ENCODE data around the gene DIPK1A. TPM values are rescaled to one million over a fixed set of nuclear protein-coding genes. Genes with fewer than 3 reads are reported as not detected.

DIPK1A gene
- total RNA-seq, 1 experiment from 2014 or later = 12.5 TPM

DNA sequence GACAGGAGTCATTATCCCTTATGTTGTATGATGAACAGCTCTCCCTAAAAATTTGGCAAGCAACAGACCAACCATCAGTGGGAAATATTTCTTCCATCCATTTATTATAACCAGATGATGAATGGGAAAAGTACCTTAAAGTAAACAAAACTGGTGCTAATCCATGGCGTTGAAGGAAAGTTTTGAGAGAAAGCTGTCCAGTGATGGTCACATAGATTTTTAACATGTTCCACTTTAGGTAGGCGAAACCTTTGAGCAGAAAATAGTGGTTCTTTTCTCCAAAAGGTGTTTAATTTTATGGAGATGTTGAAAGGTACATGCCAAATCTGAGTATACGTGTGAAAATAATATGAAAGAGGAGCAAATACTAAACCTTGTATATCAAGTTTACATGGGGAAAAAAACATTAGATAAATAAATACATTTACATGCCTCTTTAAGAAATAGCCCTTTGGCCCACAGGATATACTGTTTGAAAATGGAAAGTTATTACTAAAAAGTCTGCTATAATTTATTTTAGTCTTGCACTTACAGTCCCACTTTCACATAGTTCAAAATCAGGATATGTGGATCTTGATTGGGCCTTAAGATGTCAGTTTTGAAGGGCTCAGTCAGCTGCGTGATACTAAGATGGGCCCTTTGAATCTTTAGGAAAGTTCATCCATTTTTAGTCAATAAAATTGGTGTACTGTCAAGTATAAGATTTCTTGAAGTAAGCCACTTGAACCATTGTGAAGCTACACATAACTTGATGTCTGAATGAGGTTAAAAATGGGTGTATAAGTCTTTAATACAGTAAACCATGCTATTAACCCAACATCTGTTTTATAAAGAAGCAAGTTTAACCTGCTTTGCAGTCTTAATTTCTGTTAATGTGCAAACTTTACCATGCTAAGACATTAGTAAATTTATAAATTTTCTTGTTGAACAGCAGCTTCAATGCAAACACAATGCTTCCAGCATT, 118.9 kb downstream of the DIPK1A start:
- DNase-seq (ENCODE audit: low read depth) = no peak

DNA sequence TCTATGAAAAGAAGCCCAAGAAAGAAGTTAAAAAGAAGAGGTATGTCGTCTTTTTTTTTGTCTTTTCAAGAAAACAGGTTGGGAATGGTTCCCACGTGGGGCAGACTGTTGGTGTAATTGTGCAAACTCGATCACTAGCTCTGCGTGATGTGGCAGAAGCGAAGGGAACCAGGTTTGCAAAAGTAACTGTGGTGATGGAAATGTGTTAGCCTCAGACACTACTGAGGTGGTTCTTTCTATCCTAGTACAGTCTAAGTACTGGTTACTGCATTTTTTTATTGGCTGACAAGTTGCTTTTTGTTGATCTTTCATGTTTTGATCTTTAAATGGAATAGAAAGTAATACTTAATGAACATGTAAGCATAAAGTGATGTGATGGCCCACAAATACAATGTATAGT, 120.7 kb downstream of the DIPK1A start:
- DNase-seq (ENCODE audit: low read depth) = no peak

DNA sequence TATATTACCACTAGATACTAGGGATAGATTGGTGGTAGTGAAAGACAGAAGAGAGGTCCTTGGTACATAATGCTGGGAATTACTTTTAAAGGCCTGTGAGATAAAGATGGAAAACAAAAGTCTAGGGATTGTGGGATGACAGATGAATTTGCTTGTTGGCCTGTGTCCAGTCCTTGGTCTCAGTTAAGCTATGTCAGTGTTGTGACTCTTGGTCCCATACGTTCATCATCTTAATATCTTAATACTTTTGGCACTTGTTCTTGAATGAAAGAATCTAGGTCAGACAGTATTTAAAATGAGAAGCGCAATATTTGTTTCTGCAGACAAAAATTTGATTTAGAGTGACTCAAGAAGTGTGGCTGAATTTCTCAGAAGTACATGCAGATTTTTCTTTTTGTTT, 121.8 kb downstream of the DIPK1A start:
- DNase-seq (ENCODE audit: low read depth) = no peak

DNA sequence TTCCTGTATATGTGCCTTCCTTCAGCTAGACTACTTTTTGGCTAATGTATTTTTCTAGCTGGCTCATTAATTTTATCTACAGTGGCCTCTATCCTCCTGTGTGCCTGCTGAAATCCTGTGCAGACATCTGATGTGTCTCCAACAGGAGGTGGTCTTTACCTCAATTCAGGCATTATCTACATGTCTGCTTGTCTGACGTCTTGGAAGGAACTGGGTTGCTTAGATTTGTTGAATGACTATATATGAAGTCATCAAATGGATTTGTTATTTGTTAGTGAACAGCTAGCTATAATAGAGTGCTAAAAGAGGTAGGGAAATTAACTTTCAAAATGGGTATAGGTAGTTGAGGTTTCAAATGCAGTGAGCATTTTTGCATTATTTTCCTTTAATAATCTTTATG, 122.7 kb downstream of the DIPK1A start:
- no peak for DNase-seq (ENCODE audit: low read depth)

DNA sequence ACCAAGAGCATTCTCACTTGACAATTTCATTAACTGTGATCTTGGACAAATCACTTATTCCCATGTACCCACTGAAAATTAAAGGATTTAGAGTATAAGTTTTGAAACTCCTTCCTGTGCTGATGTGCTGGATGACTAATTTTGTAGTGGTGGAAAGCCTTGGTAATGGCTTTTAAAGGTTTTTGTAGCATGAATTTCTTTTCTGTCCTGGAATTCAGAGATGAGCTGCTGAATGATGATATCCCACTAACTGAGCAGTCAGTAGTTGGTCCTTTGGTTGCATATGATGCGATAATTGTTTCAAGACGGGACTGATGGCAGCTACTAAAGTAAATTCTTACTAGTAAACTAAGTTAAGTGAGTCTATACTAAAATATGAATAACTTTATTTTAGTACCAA, 124.2 kb downstream of the DIPK1A start:
- DNase-seq (ENCODE audit: low read depth) = no peak

DNA sequence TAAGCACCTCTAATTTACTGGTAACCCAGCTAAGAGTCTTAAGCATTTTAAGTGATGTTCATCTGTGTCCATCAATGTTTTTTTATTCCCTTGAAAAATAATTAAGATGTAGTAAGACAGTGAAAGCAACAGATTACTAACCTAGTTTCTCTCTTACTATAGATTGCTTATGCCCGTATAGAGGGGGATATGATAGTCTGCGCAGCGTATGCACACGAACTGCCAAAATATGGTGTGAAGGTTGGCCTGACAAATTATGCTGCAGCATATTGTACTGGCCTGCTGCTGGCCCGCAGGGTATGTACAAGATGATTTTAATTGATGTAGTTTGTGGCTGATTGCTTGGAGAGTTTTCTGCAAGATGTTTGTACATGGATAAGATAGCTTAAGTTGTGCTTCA, 126.6 kb downstream of the DIPK1A start:
- no peak for DNase-seq (ENCODE audit: low read depth)

DNA sequence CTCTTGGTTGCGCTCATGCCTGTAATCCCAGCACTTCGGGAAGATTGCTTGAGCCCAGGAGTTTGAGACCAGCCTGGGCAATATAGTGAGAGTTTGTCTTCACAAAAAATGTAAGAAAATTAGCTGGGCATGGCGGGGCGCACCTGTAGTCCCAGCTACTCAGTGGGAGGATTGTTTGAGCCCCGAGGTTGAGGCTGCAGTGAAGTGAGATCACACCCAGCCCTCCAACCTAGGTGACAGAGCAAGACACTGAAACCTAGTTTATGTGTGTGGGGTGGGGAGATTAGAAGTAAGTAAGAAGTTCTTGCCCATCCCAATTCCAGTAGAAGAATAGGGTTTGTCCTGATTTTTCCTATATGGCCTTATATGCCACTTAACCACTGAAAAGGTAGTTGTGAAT, 127.4 kb downstream of the DIPK1A start:
- DNase-seq (ENCODE audit: low read depth) = no peak

DNA sequence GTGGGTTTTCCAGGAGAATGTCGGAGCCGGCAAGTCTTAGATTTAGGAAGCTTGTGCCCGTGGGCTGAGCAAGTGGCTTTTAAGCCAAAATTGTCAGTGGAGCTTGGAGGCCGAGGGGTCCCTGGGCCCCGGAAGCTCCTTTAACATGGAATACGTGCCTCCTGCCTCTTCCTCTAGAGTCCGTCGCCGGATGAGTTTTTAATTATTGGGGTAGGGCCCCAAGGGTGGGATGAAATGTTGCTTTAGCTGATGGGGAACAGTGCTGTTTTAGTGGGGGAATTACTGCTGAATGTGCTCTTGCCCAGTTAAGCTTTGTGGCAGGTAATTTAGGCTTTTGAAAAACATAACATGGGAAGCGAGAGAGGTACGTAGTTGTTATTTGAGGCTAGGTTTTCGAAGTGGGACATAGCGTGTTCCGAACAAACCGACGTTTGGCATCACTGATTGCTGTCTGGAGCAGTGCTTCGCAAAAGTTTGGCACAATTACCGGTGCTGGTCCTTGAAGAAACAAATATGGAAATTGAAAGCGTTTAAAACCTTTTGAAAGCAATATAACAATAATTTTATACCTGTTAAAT, 128.6 kb downstream of the DIPK1A start:
- peak; percentile 19 for DNase-seq (ENCODE audit: low read depth)

DNA sequence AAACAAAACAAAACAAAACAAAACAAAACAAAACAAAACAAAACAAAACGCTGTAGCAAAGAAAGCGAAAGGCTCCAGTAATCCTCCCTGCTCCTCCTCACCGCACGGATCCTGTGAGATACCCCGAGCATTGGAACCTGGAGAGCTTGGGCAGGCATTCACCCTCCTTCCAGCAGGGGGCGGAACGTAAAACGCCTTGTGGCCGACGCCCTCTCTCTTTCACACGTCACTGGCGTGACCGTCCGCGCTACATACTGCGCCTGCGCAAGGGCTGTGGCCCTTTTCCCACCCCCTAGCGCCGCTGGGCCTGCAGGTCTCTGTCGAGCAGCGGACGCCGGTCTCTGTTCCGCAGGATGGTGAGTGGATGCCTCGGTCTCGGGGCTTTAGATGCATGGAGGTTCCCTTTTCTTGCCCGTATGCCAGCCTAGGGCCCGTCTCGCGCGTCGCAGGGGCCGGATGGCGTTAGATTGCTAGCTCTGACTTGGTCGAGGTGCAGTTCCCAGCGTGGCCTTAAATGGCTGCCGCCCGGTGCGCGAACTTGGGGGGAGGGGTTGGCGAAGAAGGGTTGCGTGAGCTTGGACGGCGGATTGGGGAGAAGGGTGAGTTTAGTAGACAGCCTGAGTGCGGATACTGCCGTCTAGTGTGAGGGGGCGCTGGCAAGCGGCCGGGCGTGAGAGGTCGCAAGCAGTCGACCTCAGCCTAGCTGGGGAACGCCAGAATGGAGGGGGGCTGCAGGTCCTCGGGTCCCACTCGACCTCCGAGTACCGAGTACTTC, 129.3 kb downstream of the DIPK1A start, which contains the start of gene RPL5:
TSS of gene RPL5 (plus strand) at position 279 of the 775 bp plus-strand sequence. CDS start at position 354, 75 bp downstream.
- peak; percentile 100 for DNase-seq (ENCODE audit: low read depth)

DNA sequence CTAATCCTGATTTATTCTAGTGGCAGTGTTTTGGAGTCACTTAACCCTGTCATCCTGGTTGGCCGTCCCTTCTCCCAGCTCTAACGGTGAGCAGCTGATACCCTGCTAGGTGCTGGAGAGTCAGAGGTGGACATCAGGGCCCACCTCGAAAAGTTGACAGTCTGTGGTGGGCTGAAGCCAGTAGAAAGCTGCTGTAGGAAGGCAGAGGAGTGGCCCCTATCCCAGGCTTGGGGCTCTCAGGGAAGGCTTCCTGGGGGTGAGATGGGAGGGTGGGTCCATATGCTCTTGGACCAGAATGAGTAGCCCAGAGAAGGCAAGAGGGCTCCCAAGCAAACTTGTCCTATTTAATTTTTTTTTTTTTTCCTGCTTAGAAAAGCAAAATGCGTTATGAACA, 129.9 kb downstream of the DIPK1A start:
- no peak for DNase-seq (ENCODE audit: low read depth)

DNA sequence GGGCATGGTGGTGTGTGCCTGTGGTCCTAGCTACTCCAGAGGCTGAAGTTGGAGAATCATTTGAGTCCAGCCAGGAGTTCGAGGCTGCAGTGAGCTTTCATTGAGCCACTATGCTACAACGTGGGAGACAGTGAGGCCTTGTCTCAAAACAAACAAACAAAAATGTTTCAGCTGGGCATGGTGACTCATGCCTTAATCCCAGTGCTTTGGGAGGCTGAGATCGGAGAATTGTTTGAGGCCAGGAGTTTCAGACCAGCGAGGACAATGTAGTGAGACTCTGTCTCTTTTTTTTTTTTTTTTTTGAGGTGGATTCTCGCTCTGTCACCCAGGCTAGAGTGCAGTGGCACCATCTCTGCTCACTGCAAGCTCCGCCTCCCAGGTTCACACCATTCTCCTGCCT, 134.5 kb downstream of the DIPK1A start:
- peak; percentile 60 for DNase-seq (ENCODE audit: low read depth)

DNA sequence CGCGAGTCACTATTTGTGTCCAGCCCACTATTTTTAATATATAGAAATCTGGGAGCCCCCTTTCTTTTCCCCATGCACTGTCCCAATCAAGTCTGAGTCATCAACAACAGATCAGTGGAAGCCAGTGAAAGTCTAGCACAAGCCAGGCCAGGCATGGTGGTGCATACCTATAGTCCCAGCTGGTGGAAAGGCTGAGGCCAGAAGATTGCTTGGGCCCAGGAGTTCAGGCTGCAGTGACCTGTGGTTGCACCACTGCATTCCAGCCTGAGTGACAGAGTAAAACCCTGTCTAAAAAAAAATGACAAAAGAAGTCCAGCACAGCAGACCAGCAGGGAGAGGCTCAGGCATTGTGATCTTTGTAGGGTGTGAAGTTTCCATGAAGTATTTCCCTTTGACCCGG, 138.4 kb downstream of the DIPK1A start:
- no peak for DNase-seq (ENCODE audit: low read depth)

DNA sequence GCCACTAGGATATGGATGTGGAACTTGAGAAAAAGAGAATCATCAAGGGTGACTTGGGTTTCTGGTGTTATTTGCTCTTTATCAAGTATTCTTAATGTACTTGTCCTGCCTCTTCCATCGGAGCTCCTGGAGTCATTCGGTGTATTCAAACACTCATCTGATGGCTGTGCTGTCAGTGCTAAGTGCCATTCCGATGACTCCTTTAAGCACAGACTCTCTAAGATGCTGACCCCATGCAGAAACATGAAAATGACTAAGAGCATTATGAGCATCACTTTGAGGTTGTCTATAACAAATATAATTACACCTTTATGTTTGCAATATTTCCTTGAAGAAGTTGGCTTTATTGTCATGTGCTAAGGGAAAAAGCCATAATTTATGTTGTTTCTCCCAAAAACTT, 140.7 kb downstream of the DIPK1A start:
- DNase-seq (ENCODE audit: low read depth) = no peak

DNA sequence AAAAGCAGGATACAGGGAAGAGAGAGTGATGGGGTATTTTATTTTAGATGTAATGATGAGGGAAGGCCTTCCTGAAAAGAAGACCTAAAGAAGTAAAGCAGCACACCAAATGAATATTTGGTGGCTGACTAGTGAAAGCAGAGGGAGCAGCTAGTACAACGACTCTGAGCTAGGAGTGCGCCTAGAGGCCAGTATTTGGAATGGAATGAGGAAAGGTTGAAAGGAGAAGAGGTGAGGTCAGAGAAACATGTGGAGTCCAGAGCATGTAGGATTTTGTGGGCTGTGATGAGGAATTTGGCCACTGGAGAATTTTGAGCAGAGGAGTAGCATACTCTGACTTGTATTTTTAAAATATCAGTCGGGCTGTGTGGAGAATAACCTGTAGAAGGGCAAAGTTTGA, 141.2 kb downstream of the DIPK1A start:
- no peak for DNase-seq (ENCODE audit: low read depth)

DNA sequence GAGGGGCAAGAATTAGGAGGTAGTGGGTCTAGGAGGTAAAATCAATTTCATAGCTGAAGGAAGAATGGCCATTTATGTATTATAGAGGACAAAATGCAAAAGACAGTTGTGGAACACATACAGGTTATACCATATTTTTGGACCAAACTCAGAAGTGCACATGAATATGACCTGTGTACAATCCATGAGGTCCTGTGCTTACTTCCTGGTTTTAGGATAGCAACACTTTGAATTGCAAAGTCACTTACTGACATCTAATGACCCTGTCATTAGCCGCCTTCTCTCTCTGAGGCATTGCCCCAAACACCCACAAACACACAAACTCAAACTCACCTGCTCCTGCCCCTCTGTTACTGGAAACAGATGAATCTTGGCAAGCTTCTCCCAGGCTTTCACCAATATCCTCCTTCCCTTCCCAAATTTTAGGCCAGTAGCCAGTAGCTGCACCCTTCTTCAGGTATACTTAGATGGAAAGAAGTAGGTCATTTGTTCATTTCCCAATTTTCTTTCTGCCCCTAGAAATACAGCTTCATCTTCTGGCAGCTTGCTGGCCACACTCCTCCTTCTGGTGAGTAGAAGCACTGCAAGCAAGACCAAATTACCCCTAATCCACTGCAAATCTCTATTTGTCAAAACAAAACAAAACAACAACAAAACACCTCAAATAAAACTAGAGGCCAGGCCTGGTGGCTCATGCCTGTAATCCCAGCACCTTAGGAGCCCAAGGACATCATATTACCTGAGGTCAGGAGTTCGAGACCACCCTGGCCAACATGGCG, 143.1 kb downstream of the DIPK1A start:
- DNase-seq (ENCODE audit: low read depth) = peak; percentile 27

DNA sequence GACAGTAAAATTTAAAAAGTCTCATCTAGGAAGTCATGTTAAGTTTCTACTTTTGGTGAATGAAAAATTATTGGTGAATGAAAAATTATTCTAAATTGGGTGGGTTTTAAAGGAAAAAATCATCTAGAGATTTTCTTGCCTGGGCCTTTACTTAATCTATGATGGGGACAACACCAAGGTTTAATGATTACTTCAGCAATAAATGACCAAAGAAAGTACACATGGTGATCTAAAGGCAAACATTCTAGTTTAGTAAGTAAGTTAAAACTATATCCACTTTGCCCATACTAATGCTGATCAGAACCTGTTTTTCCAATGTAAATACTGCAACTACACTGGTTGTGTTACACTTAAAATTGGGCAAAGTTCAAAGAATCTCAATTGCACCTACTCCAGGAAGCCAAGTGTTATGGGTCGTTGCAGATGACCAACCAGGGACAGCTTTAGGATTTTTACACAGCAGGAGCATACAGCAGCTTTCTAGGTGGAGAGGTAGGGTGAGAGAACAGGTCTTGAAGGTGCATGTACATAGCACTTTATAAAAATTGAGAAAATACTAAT, 144.0 kb downstream of the DIPK1A start:
- DNase-seq (ENCODE audit: low read depth) = no peak

DNA sequence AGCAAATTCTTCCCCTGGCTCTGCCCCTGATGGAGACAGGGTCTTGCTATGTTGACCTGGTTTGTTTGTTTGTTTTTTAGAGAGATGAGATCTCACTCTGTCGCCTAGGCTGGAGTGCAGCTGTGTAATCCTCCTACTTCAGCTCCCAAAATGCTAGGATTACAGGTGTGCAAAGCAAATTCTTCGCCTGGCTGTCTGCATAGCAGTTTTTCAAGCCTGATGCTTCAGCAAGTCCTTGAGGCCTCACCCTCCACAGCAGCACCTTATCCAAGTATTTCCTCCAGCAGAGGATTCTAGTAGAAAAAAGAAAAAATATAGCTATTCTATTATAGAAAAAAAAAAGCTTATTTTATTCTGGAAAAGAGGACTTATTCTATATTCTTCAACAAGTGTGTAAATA, 144.5 kb downstream of the DIPK1A start:
- DNase-seq (ENCODE audit: low read depth) = no peak

DNA sequence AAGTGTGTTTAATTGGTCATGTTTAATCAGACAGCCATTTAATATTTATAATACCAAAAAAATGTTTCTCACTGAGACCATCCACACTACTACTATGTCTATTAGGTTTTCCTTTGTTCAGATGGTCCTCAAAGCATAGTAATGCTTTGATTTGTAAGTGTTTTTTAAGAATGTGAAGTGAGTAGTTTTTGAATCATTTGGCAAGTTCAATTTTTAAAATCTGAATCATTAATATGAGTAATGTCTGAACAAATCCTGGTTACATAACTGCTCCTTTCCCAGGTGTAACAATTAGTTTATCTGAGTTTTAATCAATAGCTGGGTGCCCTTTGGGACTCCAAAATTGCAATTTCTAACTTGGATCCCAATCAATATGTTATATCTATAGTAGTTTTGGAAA, 152.9 kb downstream of the DIPK1A start:
- no peak for DNase-seq (ENCODE audit: low read depth)

DNA sequence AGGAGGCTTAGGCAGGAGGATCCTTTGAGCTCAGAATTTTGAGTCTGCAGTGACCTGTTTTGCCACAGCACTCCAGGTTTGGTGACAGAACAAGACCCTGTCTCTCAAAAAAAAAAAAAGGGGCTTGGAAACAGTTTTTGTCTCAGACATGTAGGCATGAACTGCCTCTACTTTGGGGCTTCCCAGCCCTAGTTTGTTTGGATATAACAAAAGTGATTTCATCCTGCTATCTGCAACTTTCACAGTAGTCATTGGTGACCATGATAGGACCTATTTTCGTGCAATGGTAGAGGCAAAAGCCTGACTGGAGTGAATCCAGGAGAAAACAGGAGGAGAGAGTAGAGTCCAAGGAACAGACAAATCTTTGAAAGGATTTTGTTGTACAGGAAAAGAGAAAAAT, 156.0 kb downstream of the DIPK1A start:
- no peak for DNase-seq (ENCODE audit: low read depth)

DNA sequence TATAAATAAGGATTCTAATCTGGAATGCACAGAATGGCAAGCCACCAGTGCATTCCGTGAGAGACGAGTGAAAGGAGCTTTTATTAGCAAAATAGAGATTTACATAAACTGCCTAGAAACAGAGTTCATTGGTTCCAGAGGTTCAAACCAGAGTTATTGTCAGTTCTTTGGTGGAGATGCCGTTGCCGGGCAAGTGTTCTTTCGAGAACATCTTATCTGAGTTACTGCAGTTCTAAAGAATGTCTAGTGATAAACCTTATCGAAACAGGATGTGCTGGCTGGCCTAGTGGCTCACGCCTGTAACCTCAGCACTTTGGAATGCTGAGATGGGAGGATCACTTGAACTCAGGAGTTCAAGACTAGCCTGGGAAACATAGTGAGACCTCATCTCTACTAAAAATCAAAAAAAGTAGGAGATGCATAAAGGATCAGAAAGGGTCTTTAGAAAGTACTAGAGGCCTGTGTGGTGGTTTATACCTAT, 156.5 kb downstream of the DIPK1A start:
- peak; percentile 96 for DNase-seq (ENCODE audit: low read depth)

Measured in Daoy (cell line).